ENCODE data around the gene ROBO1. TPM values are rescaled to one million over a fixed set of nuclear protein-coding genes. Genes with fewer than 3 reads are reported as not detected.
A peak's percentile ranks its signal among the peaks of the same experiment; 100 is the strongest.

The ROBO1 gene
- polyA plus RNA-seq, 1 donor (not counting 4 experiments of a cell fraction or from before 2014, with no cell fraction given): 27.1 TPM

DNA sequence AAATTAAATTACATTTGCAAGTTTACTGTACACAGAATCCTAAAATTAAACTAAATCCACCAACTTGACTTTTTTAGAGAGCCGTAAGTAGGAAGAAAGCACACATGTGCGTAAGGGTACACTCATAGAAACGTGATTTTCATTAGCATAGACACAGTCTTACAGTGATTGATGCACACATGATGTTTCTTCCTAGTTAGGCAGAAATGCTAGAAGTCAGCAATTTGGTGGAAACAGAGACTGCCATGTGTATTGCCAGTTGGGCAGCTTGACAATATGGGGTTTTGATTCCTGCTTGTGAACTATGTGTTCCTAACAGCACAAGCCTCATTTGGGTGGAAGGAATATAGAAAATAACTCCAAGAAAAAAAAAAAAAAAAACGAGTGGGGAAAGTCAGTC is 878.5 kb downstream of the ROBO1 start:
- Histone ChIP-seq H3K27ac (ENCODE audit: control insufficient read depth, insufficient read depth, low read length) (no peak overlapping the region), H3K4me2 (ENCODE audit: control insufficient read depth, extremely low read depth, insufficient read depth, low read depth, low read length) (peak overlapping the region; percentile 29), H3K79me2 (ENCODE audit: control insufficient read depth, insufficient read depth, low read length) (peaks cover 1% of the 10 kb centered on the region), H3K9me3 (ENCODE audit: control insufficient read depth, low read depth, low read length) (no peaks in the 10 kb centered on the region), H3K36me3 (ENCODE audit: control insufficient read depth in 2 of 2, extremely low read depth in 1 of 2, insufficient read depth in 2 of 2, low read length in 2 of 2) (no peaks in the 10 kb centered on the region), H3K27me3 (ENCODE audit: control insufficient read depth, extremely low read depth, insufficient read depth, low read length) (no peaks in the 10 kb centered on the region), H3K9me1 (ENCODE audit: control insufficient read depth, extremely low read depth, insufficient read depth, low read length) (no peaks in the 10 kb centered on the region), H2AFZ (ENCODE audit: control insufficient read depth, low read length) (no peak overlapping the region), H3K9ac (ENCODE audit: control insufficient read depth, extremely low read depth, insufficient read depth, low read length) (no peak overlapping the region), H3K4me3 (ENCODE audit: control insufficient read depth in 2 of 3, extremely low read depth in 1 of 3, insufficient read depth in 2 of 3, low read depth in 1 of 3, low read length in 3 of 3) (no peak overlapping the region), H4K20me1 (ENCODE audit: control insufficient read depth, extremely low read depth, insufficient read depth, low read length) (no peaks in the 10 kb centered on the region), H3K4me1 (ENCODE audit: control insufficient read depth, extremely low read depth, insufficient read depth, low read length) (peaks cover 21% of the 10 kb centered on the region)
- DNase-seq (ENCODE audit: low read depth, low spot score) (no peak), FAIRE-seq (no peak)
- dilution Hi-C loops (cut with MboI; ENCODE audit: extremely low pct_ligation_motif_present, low sequenced_read_pairs): no loop called here
- TF ChIP-seq, protein P1, sequence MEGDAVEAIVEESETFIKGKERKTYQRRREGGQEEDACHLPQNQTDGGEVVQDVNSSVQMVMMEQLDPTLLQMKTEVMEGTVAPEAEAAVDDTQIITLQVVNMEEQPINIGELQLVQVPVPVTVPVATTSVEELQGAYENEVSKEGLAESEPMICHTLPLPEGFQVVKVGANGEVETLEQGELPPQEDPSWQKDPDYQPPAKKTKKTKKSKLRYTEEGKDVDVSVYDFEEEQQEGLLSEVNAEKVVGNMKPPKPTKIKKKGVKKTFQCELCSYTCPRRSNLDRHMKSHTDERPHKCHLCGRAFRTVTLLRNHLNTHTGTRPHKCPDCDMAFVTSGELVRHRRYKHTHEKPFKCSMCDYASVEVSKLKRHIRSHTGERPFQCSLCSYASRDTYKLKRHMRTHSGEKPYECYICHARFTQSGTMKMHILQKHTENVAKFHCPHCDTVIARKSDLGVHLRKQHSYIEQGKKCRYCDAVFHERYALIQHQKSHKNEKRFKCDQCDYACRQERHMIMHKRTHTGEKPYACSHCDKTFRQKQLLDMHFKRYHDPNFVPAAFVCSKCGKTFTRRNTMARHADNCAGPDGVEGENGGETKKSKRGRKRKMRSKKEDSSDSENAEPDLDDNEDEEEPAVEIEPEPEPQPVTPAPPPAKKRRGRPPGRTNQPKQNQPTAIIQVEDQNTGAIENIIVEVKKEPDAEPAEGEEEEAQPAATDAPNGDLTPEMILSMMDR (optimal IDR thresholded peaks at IDR 0.05 in 1 of 3, IDR thresholded peaks at IDR 0.05 in 1 of 3, conservative IDR thresholded peaks at IDR 0.05 in 1 of 3; ENCODE audit: extremely low read depth in 1 of 3, insufficient read depth in 2 of 3, low read length in 3 of 3): no peak
- no peak for TF ChIP-seq EZH2 (IDR thresholded peaks at IDR 0.05; ENCODE audit: low read length)

DNA sequence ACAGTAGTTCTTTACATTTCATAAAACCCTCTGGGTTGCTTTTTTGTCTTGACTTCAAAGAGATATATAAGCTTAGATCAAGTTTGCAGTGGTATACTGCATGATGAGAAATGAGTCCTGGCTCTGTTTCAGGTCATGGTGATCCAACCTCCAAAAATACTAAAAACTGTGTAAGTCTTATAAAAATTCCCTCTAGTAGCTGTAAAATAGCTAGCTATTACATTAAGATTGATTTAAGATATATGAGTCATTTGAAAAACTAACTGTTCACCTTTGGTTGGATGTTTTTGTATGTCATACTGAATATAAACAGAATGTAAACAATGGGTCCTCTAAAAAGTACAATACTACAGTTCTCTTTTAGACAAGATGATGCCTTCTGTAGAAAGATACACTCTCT is 879.2 kb downstream of the ROBO1 start:
- no peak overlapping the region for H3K4me2 ChIP-seq (ENCODE audit: control insufficient read depth, extremely low read depth, insufficient read depth, low read depth, low read length)
- dilution Hi-C loops (cut with MboI; ENCODE audit: extremely low pct_ligation_motif_present, low sequenced_read_pairs): no loop called here
- H3K79me2 ChIP-seq (ENCODE audit: control insufficient read depth, insufficient read depth, low read length): peaks cover 1% of the 10 kb centered on the region
- TF ChIP-seq, protein P1 (optimal IDR thresholded peaks at IDR 0.05 in 1 of 3, IDR thresholded peaks at IDR 0.05 in 1 of 3, conservative IDR thresholded peaks at IDR 0.05 in 1 of 3; ENCODE audit: extremely low read depth in 1 of 3, insufficient read depth in 2 of 3, low read length in 3 of 3): no peak
- TF ChIP-seq EZH2 (IDR thresholded peaks at IDR 0.05; ENCODE audit: low read length): no peak
- no peaks in the 10 kb centered on the region for H3K27me3 ChIP-seq (ENCODE audit: control insufficient read depth, extremely low read depth, insufficient read depth, low read length)
- H3K36me3 ChIP-seq (ENCODE audit: control insufficient read depth in 2 of 2, extremely low read depth in 1 of 2, insufficient read depth in 2 of 2, low read length in 2 of 2): no peaks in the 10 kb centered on the region
- no peaks in the 10 kb centered on the region for H4K20me1 ChIP-seq (ENCODE audit: control insufficient read depth, extremely low read depth, insufficient read depth, low read length)
- DNase-seq (ENCODE audit: low read depth, low spot score): no peak
- no peaks in the 10 kb centered on the region for H3K9me3 ChIP-seq (ENCODE audit: control insufficient read depth, low read depth, low read length)
- H3K9ac ChIP-seq (ENCODE audit: control insufficient read depth, extremely low read depth, insufficient read depth, low read length): no peak overlapping the region
- no peaks in the 10 kb centered on the region for H3K9me1 ChIP-seq (ENCODE audit: control insufficient read depth, extremely low read depth, insufficient read depth, low read length)
- FAIRE-seq: no peak
- peaks cover 21% of the 10 kb centered on the region for H3K4me1 ChIP-seq (ENCODE audit: control insufficient read depth, extremely low read depth, insufficient read depth, low read length)
- H2AFZ ChIP-seq (ENCODE audit: control insufficient read depth, low read length): no peak overlapping the region
- no peak overlapping the region for H3K4me3 ChIP-seq (ENCODE audit: control insufficient read depth in 2 of 3, extremely low read depth in 1 of 3, insufficient read depth in 2 of 3, low read depth in 1 of 3, low read length in 3 of 3)
- no peak overlapping the region for H3K27ac ChIP-seq (ENCODE audit: control insufficient read depth, insufficient read depth, low read length)
